ENCODE measurements around the gene TMEM141. TPM values are rescaled to one million over a fixed set of nuclear protein-coding genes. Genes with fewer than 3 reads are reported as not detected.

The TMEM141 gene
- polyA plus RNA-seq, 4 donors: 148 to 518 (median 194) TPM

DNA sequence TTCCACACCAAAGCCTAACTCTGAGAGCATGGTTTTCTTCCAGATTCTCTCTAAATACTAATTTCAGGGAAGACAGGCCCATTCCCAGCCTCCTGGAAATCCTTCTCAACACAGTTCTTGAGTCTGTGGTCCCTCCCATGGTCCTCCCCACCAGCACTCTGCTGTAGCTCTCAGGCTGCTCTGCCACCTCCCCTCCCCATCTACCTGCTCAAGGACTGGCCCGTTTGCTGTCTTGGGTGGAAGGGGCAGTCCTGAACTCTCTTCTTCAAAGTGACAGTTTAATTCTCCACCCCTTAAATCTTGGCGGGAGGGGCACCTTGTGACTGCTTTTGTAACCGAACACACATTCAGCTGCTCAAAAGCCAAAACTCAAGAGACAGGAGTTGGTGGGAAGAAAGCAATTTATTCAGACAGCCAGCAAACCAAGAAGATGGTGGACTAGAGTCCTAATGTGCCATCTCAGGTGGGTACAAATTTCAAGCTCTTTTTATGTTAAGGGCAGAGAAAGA lies 19.2 kb upstream of the TMEM141 start:
- Histone ChIP-seq H3K4me3 (ENCODE audit: low read depth in 1 of 3, low read length in 3 of 3) (no peak overlapping the region), H3K27me3 (ENCODE audit: control insufficient read depth in 3 of 3, insufficient read depth in 3 of 3, low read length in 3 of 3) (no peaks in the 10 kb centered on the region), H3K9me3 (ENCODE audit: control insufficient read depth in 2 of 2, insufficient read depth in 1 of 2, low read depth in 1 of 2, low read length in 1 of 2) (peaks cover 1 to 26% of the 10 kb centered on the region in 2 donors), H3K4me1 (ENCODE audit: control insufficient read depth in 3 of 3, insufficient read depth in 2 of 3, low read depth in 1 of 3, low read length in 2 of 3) (peaks cover 0 to 10% (median 0%) of the 10 kb centered on the region in 3 donors), H3K27ac (ENCODE audit: low read depth in 1 of 3, low read length in 2 of 3) (no peak overlapping the region), H3K36me3 (ENCODE audit: control insufficient read depth in 3 of 3, insufficient read depth in 2 of 3, low read depth in 1 of 3, low read length in 3 of 3) (no peaks in the 10 kb centered on the region)
- FAIRE-seq (no peak), DNase-seq (no peak)
- 74 to 77% (median 74%) methylated on average over 3 of the region's 3 CpGs for WGBS, 3 donors

DNA sequence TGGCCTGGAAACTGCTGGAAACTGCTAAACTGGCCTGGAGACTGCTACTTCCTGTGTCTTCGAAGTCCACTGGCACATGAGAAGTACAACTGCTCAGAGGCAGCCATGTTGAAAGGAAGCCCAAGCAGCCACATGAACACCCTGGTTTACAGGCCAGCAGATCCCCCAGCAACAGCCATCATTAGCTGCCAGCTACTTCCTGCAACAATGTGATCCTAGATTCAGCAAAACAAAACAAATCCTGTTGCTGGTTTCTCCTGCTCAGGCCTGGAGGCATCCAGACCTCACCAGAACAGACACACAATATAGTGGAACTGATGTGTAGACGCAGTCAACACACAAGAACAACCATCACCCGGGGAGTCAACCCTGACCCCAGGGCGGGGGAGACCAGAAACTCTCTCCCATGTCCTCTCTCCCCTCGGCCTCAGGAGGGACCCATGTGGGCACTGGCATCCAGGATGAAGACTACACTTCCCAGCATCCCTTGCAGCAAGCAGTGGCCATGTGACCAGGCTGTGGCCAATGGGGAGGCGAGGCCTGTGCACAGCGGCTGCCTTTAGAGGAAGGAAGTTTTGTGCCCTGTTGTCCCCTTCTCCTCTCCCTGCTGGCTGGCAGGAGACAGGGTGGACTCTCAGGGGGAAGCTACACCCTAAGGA lies 17.6 kb upstream of the TMEM141 start:
- Histone ChIP-seq H3K27ac (ENCODE audit: low read depth in 1 of 3, low read length in 2 of 3) (no peak overlapping the region), H3K4me1 (ENCODE audit: control insufficient read depth in 3 of 3, insufficient read depth in 2 of 3, low read depth in 1 of 3, low read length in 2 of 3) (peaks cover 0 to 24% (median 0%) of the 10 kb centered on the region in 3 donors), H3K9me3 (ENCODE audit: control insufficient read depth in 2 of 2, insufficient read depth in 1 of 2, low read depth in 1 of 2, low read length in 1 of 2) (peaks cover 1 to 22% of the 10 kb centered on the region in 2 donors), H3K4me3 (ENCODE audit: low read depth in 1 of 3, low read length in 3 of 3) (no peak overlapping the region), H3K27me3 (ENCODE audit: control insufficient read depth in 3 of 3, insufficient read depth in 3 of 3, low read length in 3 of 3) (no peaks in the 10 kb centered on the region), H3K36me3 (ENCODE audit: control insufficient read depth in 3 of 3, insufficient read depth in 2 of 3, low read depth in 1 of 3, low read length in 3 of 3) (no peaks in the 10 kb centered on the region)
- no peak for DNase-seq
- 76 to 86% (median 84%) methylated on average over 7 of the region's 7 CpGs for WGBS, 3 donors
- FAIRE-seq: no peak

DNA sequence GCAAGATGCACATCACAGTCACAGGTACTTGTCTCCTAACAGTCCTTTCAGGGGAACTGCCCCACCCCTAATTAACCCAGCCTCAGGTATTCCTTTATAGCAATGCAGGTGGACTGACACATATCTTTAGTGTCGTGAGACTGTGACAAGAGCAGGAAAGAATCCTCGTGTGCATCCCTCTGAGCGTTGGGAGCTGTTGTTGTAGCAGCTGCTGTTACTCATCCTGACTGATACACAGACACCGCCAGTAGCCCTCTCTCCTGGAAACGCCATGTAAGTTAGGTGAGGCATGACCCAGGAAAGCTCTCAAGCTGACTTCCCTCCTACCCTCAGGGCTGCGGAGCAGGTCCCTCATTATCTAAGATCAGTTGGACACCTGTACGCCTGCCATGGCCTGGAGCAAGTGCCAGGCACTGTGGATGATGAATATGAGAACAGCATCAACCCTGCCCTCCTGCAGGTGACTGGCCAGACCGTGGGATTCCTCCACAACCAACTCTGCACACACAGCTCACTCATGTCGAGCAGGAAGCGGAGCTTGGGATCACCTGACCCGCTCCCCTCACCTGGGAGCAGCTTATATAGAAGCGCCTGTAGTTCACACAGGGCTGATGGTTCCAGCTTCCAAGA lies 16.6 kb upstream of the TMEM141 start:
- H3K27ac ChIP-seq (ENCODE audit: low read depth in 1 of 3, low read length in 2 of 3): no peak overlapping the region
- no peaks in the 10 kb centered on the region for H3K27me3 ChIP-seq (ENCODE audit: control insufficient read depth in 3 of 3, insufficient read depth in 3 of 3, low read length in 3 of 3)
- WGBS, 3 donors: 88 to 94% (median 89%) methylated on average over 12 of the region's 12 CpGs
- H3K36me3 ChIP-seq (ENCODE audit: control insufficient read depth in 3 of 3, insufficient read depth in 2 of 3, low read depth in 1 of 3, low read length in 3 of 3): no peaks in the 10 kb centered on the region
- H3K4me1 ChIP-seq (ENCODE audit: control insufficient read depth in 3 of 3, insufficient read depth in 2 of 3, low read depth in 1 of 3, low read length in 2 of 3): peaks cover 0 to 27% (median 0%) of the 10 kb centered on the region in 3 donors
- H3K9me3 ChIP-seq (ENCODE audit: control insufficient read depth in 2 of 2, insufficient read depth in 1 of 2, low read depth in 1 of 2, low read length in 1 of 2): peaks cover 1 to 22% of the 10 kb centered on the region in 2 donors
- FAIRE-seq (no peak), DNase-seq (no peak)
- H3K4me3 ChIP-seq (ENCODE audit: low read depth in 1 of 3, low read length in 3 of 3): no peak overlapping the region

DNA sequence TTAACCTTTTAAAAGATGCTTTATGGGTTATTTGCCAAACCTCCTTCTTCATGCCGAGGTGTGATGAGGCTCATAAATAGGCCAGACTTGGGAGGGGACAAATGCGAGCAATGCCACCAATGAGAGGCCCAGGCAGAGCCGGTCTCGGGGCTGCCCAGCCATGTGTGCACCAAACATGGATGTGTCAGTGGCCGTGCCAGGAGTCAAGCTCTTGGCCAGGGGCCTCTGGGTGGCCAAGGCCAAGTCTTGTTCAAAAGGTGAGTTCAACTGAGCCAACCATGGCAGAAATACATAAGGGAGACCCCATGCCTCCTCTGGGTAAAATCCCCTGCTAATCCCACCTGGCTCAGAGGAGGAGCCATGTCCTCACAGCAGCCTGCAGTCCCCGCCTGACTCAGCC lies 16.0 kb upstream of the TMEM141 start:
- WGBS, 3 donors: 74 to 98% (median 78%) methylated on average over 6 of the region's 6 CpGs
- no peaks in the 10 kb centered on the region for H3K27me3 ChIP-seq (ENCODE audit: control insufficient read depth in 3 of 3, insufficient read depth in 3 of 3, low read length in 3 of 3)
- DNase-seq: no peak
- H3K4me1 ChIP-seq (ENCODE audit: control insufficient read depth in 3 of 3, insufficient read depth in 2 of 3, low read depth in 1 of 3, low read length in 2 of 3): peaks cover 0 to 24% (median 0%) of the 10 kb centered on the region in 3 donors
- H3K9me3 ChIP-seq (ENCODE audit: control insufficient read depth in 2 of 2, insufficient read depth in 1 of 2, low read depth in 1 of 2, low read length in 1 of 2): peaks cover 1 to 22% of the 10 kb centered on the region in 2 donors
- no peak for FAIRE-seq
- no peak overlapping the region for H3K27ac ChIP-seq (ENCODE audit: low read depth in 1 of 3, low read length in 2 of 3)
- no peaks in the 10 kb centered on the region for H3K36me3 ChIP-seq (ENCODE audit: control insufficient read depth in 3 of 3, insufficient read depth in 2 of 3, low read depth in 1 of 3, low read length in 3 of 3)
- no peak overlapping the region for H3K4me3 ChIP-seq (ENCODE audit: low read depth in 1 of 3, low read length in 3 of 3)

DNA sequence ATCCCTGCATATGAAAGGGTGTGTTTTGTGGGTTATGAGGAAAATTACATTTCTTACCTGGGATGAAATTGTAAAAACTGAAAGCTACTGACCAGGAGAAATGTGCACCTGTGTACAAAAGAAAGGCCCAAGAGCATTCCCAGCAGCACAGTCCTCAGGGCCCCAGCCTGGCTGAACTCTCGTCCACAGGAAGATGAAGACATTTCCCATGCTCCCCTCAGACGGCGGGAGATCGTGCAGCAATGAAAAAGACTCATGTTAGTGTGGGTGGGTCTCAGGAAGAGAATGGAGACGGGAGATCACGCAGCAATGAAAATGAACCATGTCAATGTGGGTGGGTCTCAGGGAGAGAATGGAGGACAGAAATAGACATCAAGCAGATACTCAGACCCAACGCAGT lies 14.2 kb upstream of the TMEM141 start:
- Histone ChIP-seq H3K4me3 (ENCODE audit: low read depth in 1 of 3, low read length in 3 of 3) (no peak overlapping the region), H3K4me1 (ENCODE audit: control insufficient read depth in 3 of 3, insufficient read depth in 2 of 3, low read depth in 1 of 3, low read length in 2 of 3) (peaks cover 0 to 24% (median 0%) of the 10 kb centered on the region in 3 donors)

DNA sequence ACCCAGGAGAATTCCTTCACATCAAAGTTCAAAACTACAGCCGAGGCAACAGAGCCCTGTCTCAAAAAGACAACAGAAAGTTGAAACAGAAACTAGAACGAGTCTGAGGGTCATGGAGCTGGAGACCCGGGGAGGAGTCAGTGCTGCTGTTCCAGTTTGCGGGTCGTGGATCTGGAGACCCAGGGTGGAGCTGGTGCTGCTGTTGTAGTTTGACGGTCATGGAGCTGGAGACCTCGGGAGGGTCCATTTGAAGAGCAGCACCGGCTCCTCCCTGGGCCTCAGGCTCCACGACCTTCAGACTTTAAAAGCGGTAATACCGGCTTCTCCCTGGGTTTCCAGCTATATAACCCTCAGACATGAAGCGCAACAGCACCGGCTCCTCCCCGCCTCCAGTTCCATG lies 13.8 kb upstream of the TMEM141 start:
- Histone ChIP-seq H3K36me3 (ENCODE audit: control insufficient read depth in 3 of 3, insufficient read depth in 2 of 3, low read depth in 1 of 3, low read length in 3 of 3) (no peaks in the 10 kb centered on the region), H3K27me3 (ENCODE audit: control insufficient read depth in 3 of 3, insufficient read depth in 3 of 3, low read length in 3 of 3) (no peaks in the 10 kb centered on the region), H3K4me1 (ENCODE audit: control insufficient read depth in 3 of 3, insufficient read depth in 2 of 3, low read depth in 1 of 3, low read length in 2 of 3) (peaks cover 0 to 24% (median 0%) of the 10 kb centered on the region in 3 donors), H3K4me3 (ENCODE audit: low read depth in 1 of 3, low read length in 3 of 3) (peak overlapping the region in 1 of 3 donors; percentile 1), H3K27ac (ENCODE audit: low read depth in 1 of 3, low read length in 2 of 3) (peak overlapping the region in 1 of 3 donors; percentile 67), H3K9me3 (ENCODE audit: control insufficient read depth in 2 of 2, insufficient read depth in 1 of 2, low read depth in 1 of 2, low read length in 1 of 2) (peaks cover 1 to 22% of the 10 kb centered on the region in 2 donors)
- FAIRE-seq (no peak), DNase-seq (peak; percentile 79 to 95)
- 17 to 51% (median 33%) methylated on average over 14 of the region's 14 CpGs for WGBS, 3 donors

More for the DNA sequence above, 14.2 kb upstream of the TMEM141 start:
- Histone ChIP-seq H3K27ac (ENCODE audit: low read depth in 1 of 3, low read length in 2 of 3) (peak overlapping the region in 1 of 3 donors; percentile 67), H3K9me3 (ENCODE audit: control insufficient read depth in 2 of 2, insufficient read depth in 1 of 2, low read depth in 1 of 2, low read length in 1 of 2) (peaks cover 1 to 22% of the 10 kb centered on the region in 2 donors), H3K27me3 (ENCODE audit: control insufficient read depth in 3 of 3, insufficient read depth in 3 of 3, low read length in 3 of 3) (no peaks in the 10 kb centered on the region), H3K36me3 (ENCODE audit: control insufficient read depth in 3 of 3, insufficient read depth in 2 of 3, low read depth in 1 of 3, low read length in 3 of 3) (no peaks in the 10 kb centered on the region)
- DNase-seq (no peak), FAIRE-seq (no peak)
- 21 to 37% (median 37%) methylated on average over 7 of the region's 7 CpGs for WGBS, 3 donors

DNA sequence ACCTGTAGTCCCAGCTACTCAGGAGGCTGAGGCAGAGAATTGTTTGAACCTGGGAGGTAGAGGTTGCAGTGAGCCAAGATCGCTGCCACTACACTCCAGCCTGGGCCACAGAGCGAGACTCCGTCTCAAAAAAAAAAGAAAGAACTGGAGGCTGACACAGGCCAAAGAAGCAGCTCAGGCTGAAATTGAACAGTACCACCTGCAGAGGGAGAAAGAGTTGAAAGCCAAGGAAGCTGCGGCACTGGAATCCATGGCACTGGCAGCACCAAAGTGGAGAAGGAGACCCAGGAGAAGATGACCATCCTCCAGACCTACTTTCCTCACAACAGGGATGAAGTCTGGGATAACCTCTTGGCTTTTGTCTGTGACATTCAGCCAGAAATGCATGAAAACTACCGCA lies 11.3 kb upstream of the TMEM141 start:
- 75 to 91% (median 85%) methylated on average over 5 of the region's 5 CpGs for WGBS, 3 donors

DNA sequence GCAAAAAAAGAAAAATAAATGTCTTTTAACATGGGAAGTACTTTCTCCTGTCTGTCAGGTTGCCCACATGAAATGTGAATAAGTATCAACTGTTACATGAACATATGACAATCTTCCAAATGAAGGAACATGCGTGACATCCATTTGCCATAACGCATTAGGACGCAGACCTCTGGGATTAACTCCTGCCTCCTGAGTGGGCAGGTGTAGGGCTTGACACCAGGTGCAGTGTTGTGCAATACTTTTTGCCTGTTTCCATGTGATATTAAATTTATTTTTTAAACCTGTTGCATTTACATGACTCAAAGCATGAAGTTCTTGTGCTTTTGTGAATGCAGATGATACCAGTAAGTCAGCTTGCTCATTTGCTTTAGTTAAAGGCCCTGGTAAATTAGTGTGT lies 8.7 kb upstream of the TMEM141 start:
- Histone ChIP-seq H3K4me3 (ENCODE audit: low read depth in 1 of 3, low read length in 3 of 3) (no peak overlapping the region), H3K27me3 (ENCODE audit: control insufficient read depth in 3 of 3, insufficient read depth in 3 of 3, low read length in 3 of 3) (no peaks in the 10 kb centered on the region), H3K27ac (ENCODE audit: low read depth in 1 of 3, low read length in 2 of 3) (no peak overlapping the region), H3K4me1 (ENCODE audit: control insufficient read depth in 3 of 3, insufficient read depth in 2 of 3, low read depth in 1 of 3, low read length in 2 of 3) (peaks cover 0 to 36% (median 1%) of the 10 kb centered on the region in 3 donors), H3K9me3 (ENCODE audit: control insufficient read depth in 2 of 2, insufficient read depth in 1 of 2, low read depth in 1 of 2, low read length in 1 of 2) (peaks cover 0 to 5% of the 10 kb centered on the region in 2 donors), H3K36me3 (ENCODE audit: control insufficient read depth in 3 of 3, insufficient read depth in 2 of 3, low read depth in 1 of 3, low read length in 3 of 3) (no peaks in the 10 kb centered on the region)
- 80 to 92% (median 89%) methylated on average over 3 of the region's 3 CpGs for WGBS, 3 donors
- DNase-seq: no peak
- FAIRE-seq: no peak

More for the DNA sequence above, 11.3 kb upstream of the TMEM141 start:
- H3K36me3 ChIP-seq (ENCODE audit: control insufficient read depth in 3 of 3, insufficient read depth in 2 of 3, low read depth in 1 of 3, low read length in 3 of 3): no peaks in the 10 kb centered on the region
- H3K27ac ChIP-seq (ENCODE audit: low read depth in 1 of 3, low read length in 2 of 3): no peak overlapping the region
- peaks cover 0 to 5% of the 10 kb centered on the region in 2 donors for H3K9me3 ChIP-seq (ENCODE audit: control insufficient read depth in 2 of 2, insufficient read depth in 1 of 2, low read depth in 1 of 2, low read length in 1 of 2)
- H3K4me3 ChIP-seq (ENCODE audit: low read depth in 1 of 3, low read length in 3 of 3): no peak overlapping the region
- DNase-seq (no peak), FAIRE-seq (no peak)
- H3K4me1 ChIP-seq (ENCODE audit: control insufficient read depth in 3 of 3, insufficient read depth in 2 of 3, low read depth in 1 of 3, low read length in 2 of 3): peaks cover 0 to 33% (median 0%) of the 10 kb centered on the region in 3 donors
- H3K27me3 ChIP-seq (ENCODE audit: control insufficient read depth in 3 of 3, insufficient read depth in 3 of 3, low read length in 3 of 3): no peaks in the 10 kb centered on the region

All from small intestine (tissue), 7 donors.